T-helper 2 cell (primary cell): ENCODE measurements around the gene ZFPL1.

ENCODE experiments used
- DNase-seq, 5 experiments: peaks; one replicate each; pipeline versions ENCODE4 v3.0.0 to v3.0.0-alpha.2; 2012 to 2022

The ZFPL1 gene

GRCh38 chr11:65060913-65061408 lies 23.1 kb upstream of the ZFPL1 start:
- no peak for DNase-seq

DNA sequence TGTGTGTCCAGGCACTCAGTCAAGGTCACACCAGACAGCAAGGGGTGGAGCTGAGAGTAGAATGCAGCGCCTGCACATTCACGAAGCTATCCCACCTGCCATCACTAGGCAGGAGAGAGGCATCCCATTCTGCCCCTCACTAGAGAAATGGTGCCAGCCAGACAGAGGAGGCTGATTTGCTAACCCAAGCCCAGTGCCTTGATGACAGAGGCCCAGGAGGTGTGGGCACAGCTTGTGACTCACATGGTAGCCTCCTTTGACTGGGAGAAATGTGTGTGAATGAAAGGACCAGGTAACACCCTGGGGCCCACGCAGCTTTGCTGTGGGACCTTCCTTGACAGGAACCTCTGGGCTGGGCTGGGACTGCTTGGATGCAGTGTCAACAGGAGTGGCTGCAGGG lies 20.5 kb upstream of the ZFPL1 start:
- DNase-seq = no peak

DNA sequence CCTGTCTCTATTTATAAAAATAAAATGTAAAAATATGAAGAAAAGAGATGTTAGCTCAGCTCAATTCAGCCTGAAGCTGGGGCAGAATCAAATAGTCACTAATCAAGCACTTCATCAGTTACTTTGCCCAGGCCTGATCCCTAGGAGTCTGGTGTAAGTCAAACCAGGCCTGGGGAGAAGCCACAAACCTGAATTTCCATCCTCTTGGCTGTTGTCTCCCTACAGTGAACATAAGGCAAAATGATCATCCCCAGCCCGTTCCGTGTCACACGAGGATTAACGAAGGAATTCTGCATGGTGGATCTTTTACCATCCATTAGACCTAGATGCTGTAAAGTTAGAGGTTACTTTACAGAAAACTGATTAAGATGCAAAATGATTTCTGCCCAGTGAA lies 19.2 kb upstream of the ZFPL1 start:
- no peak for DNase-seq

- no peak for DNase-seq
These were observed 18.2 kb upstream of the ZFPL1 start for GRCh38 chr11:65065851-65066250.

GRCh38 chr11:65066315-65066714 lies 17.7 kb upstream of the ZFPL1 start:
- no peak for DNase-seq

GRCh38 chr11:65066805-65067291 lies 17.2 kb upstream of the ZFPL1 start:
- no peak for DNase-seq

- no peak for DNase-seq
These were observed 16.6 kb upstream of the ZFPL1 start for GRCh38 chr11:65067446-65067845.

DNA sequence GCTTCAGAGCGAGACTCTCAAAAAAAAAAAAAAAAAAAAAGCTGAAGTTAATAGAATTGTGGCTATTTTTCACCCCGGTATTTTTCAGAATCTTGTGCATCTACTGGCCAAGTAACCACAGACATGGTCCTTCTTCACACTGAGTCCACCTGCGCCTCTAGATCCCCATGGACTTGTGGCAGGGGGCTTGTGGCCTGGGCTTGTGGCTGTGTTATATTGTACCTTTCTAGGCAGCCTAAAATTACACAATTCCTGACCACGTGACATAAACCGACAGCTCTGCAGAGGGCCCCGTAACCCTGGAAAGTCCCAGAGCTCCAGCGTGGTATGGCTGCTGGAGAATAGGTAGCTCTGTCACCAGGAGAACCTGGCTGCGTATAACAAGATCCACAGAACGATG lies 14.8 kb upstream of the ZFPL1 start:
- no peak for DNase-seq

DNA sequence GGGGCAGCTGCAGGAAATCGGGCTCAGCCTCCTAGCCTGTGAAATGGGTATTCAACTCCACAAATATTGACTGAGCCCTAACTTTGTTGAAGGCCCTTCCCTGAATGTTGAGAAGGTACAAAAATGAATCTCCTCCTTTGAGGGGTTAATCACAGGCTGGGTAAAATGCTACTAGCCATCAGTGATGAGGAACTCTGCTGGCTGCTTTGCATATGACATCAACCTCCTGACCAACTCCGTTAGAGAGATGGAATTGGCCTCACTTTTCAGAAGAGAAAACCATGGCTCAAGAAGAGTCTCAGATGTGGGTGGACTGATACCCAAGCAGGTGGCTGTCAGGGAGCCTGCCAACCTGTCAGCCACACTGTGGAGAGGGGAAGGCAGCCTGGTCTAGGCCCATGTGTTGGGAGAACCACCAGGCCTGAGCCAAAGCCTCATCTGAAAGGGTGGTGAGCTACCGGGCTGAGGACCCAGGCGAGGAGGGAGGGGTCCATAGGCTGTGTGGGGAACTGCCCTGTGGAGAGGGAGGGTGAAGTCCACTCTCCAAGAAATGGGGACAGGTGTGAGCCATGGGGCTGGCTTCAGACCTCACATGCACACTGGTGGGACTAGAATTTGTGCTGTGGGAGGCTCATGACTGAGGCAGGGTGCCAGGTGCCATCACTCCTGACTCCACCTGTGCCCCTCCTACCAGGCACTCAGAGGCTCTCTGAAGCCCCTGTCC lies 12.0 kb upstream of the ZFPL1 start:
- no peak for DNase-seq

DNA sequence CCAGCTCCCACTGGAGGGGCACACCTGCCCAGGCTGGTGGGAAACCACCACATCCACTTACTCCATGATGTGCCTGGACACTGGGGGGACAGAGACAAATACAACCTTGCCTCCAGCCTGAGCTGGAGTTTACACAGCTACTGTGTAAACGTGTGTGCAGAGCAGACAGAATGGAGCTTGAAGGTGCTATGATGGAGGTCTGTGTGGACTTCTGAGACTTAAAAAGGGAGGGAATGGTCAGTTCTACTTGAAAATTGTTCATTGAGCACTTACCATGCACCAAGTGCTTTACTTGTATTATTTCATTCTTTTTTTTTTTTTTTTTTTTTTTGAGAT lies 11.4 kb upstream of the ZFPL1 start:
- DNase-seq = no peak

DNA sequence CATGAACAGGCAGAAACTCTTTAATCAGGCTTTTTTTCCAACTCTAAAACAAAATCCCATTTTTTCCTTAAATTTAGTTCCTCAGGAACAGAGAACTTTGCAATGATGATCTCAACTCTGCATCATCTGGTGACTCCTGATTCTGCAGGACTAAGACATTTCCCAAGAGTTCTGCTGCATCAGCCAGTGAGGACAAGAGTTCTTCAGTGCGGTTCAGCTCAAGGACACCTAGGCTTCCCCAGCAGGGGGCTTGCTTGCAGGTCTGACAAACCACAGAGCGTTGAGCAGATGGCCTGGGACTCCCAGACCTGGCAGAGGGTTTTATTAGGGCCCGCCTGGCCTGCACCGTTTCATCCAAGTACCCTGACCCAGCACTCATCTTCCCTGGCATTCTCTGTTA lies 6.6 kb upstream of the ZFPL1 start:
- no peak for DNase-seq

DNA sequence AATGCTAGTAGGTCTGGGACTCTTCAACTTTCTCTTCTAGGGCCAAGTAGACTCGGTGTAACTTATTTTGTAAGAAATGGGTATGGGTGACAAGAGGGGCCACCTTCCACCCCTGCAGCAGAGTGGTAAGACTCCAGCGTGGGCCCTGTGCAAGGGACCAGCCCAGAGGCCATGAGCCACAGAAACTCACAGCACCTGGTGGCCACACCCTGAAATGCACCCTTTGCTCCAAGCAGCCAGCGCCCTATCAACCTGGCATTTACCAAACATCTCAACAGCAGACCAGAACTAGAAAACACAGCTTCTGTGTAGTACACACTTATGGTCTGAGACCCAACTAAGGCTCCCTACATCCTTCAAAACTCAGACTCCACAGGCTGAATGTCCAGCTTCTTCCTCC lies 5.9 kb upstream of the ZFPL1 start:
- peak; percentile 32 to 84 (median 60) for DNase-seq

DNA sequence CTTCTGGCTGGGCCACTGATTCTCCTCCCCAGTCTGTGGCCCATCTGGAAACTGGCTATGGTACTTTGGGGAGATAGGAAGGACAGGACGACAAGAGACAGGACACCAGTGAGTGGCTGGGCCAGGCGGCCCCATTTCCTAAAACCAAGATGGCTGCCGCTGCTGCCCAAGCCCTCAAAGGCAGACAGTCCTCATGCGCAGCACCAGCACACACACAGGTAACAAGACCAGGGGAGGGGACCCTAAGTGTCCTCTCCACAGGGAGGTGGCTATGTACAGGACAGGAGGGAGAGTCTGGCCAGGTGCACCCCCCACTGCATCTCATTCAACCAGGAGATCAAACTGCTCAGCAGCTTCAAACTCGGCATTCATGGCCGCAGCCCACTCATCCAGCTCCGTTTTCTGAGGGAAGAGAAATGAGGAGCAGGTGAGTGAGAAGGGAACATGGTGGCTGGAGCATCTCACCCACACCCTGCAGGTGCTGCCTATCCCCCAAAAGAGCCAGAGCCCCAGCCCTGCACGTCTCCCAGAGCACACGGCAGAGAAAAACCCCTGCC lies 5.2 kb upstream of the ZFPL1 start:
- DNase-seq = no peak

- peak in 1 of 5 experiments; percentile 21 for DNase-seq
These were observed 738 bp upstream of the ZFPL1 start for GRCh38 chr11:65083134-65083833.

DNA sequence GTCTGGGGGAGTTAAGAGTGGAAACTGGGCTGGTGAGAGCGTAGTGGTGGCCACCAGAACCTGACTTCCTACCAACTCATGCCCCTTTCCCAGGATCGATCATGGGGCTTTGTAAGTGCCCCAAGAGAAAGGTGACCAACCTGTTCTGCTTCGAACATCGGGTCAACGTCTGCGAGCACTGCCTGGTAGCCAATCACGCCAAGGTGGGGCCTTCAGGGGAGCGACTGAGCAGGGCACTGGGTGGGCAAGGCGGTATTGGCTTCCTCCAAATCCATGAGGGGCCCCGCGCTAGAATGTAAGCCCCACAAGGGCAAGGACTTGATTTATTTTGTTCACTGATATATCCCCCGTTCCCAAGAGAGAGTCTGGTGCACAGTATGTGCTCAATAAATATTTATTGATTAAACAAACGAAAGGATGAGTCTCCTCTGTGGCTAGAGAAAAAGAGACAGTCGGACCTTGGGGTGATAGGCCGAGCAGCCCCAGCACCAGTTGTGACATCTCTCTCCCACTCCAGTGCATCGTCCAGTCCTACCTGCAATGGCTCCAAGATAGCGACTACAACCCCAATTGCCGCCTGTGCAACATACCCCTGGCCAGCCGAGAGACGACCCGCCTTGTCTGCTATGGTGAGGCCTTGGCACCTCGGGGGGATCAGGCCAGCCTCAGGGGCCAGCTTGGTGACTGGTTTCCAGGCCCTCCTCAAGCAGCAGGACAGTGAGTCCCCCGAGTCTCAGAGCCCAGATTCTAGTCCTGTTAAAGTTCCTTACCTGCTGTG lies 765 bp downstream of the ZFPL1 start:
- DNase-seq = no peak

DNA sequence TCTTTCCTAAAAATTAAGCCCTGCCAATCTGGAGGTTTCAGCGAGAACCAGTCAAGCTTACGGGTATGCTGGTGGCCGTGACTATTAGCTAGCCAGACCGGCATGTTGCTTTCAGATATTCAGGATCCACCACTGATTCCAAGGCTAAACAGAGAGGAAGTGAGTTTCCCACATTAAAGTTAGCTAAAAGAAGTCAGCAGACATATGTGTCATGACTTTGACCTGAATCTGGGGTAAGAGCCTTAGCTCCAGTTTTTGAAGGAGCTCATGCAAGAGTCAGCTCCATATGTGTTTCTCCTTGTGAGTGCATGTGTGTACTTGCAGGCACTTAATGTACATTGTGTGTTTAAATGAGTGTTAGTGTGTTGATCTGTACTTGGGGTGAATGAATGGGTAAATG lies 1.4 kb downstream of the ZFPL1 start:
- DNase-seq = no peak

DNA sequence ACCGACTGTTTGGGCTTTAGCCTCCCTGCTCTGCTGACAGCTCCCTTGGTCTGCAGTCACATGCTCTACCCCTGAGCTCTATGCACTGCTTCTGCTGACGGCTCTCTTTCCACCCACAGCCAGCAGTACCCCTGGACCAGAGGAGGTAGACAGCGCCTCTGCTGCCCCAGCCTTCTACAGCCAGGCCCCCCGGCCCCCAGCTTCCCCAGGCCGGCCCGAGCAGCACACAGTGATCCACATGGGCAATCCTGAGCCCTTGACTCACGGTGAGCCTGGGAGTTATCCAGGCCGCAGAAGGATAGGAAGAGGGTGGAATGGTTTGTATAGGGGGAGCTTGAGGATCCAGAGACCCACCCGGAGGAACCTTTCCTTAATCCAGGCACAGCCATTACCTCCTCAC lies 2.8 kb downstream of the ZFPL1 start:
- DNase-seq = no peak

DNA sequence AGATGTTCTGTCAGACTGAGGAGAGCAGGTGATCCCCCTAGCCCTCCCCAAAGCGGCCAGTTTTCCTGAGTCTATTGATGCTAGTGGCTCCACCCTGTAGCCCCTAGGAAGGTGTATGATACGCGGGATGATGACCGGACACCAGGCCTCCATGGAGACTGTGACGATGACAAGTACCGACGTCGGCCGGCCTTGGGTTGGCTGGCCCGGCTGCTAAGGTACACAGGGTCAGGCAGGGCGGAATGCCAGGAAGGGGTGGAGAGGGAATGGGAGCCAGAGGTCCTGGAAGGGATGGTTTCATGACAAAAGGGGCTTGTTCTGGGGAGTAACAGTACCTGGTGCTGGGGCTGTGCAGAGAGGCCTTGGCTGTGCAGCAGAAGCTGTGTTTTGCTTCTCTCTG lies 3.2 kb downstream of the ZFPL1 start:
- DNase-seq = no peak

- DNase-seq = no peak
These were observed 3.8 kb downstream of the ZFPL1 start for GRCh38 chr11:65087827-65088226.

DNA sequence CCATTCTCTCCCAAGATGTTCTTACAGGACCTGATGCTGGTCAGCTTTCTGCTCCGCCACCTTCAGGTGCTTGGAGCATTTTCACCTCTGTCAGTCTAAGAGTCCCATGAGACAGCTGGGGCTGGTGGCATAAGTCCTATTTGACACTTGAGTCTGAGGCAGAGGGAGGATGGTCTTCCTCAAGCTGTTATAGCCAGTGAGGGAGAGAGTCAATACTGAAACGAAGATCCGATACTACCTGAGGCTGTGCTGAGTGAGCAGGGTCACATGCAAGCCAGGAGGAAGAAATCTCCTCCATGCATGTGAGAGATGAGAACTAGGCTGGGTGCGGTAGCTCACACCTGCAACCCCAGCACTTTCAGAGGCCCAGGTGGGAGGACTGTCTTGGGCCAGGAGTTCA lies 5.6 kb downstream of the ZFPL1 start:
- DNase-seq = no peak

DNA sequence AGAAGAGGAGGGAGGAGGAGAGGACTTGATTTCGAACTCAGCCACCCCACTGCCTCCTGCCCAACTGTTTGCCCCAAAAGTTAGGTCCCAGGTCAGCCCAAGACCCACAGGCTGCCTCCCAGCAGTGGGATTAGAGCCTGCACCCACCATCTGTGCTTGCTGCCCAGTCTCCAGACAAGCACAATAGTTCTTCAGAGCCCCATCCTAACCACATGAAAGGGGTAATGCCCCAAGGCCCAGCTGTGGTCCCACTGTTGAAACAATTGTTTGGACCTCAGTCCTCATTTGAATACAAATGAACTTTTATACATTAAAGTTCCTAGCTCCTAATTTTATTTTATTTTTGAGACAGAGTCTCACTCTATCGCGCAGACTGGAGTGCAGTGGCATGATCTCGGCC lies 6.6 kb downstream of the ZFPL1 start:
- no peak for DNase-seq

- no peak for DNase-seq
These were observed 11.4 kb downstream of the ZFPL1 start for GRCh38 chr11:65095427-65095826.
